ENCODE measurements around the gene SELENOM. TPM values are rescaled to one million over a fixed set of nuclear protein-coding genes. Genes with fewer than 3 reads are reported as not detected.
"Not testable (repeated sequence)": the region's sequence is repeated elsewhere in the genome, so short reads cannot be mapped to it uniquely, and the experiment has no call there.

Gene SELENOM
- total RNA-seq, 2 donors from 2014 or later = 453 to 1,695 TPM

DNA sequence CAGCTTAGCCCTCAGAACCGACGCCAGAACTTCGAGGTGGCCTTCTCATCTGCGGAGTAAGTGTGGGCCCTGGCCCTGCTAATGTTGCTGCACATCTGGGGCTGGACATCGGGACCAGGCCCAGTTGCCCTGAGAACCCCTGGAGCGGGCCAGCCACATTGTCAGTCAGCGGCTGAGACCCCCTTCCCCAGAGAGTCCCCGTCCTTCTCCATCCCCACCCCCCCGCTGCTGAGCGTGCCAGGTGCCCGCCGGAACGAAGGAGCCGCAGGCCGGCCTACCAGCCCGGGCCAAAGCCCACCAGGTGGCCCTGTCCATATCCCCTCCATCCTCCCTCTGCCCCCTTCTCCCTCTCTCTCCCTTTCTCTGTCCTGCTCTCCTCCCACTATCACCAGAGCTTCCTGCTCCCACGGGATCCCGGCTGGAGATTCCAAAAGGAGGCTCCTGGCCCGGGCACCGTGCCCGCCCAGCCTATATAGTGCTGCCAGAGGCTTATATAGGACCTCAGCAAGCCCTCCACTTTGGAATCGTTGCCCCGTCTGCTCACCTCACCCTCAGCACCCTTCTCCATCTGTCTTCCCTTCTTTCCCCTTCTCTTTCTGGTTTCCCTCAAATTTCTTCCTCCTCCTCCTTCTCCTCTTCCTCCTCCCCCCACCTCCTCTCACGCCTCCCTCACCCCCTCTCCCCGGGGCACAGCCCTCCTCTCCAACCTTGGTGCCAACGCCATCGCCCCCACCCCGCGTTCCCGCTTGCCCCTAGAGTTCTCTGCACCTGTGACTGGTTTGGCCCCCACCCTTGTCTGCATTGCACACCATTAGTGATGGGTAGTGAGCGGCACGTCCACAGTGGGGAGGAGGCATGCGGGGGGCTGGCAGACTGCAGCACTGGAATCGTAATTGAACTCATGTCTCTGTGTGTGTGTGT is 7.3 kb downstream of the SELENOM start:
- Histone ChIP-seq H3K4me1 (ENCODE audit: control insufficient read depth in 1 of 2, low read depth in 2 of 2) (peaks cover 52 to 92% of the 10 kb centered on the region in 2 donors), H3K27me3 (replicated peaks; ENCODE audit: insufficient read depth) (no peaks in the 10 kb centered on the region), H3K9me3 (no peaks in the 10 kb centered on the region), H3K4me3 (no peak overlapping the region), H3K27ac (peak overlapping the region; percentile 76 to 99), H3K36me3 (peaks cover 57% of the 10 kb centered on the region)
- DNase-seq (ENCODE audit: low spot score) (no peak), ATAC-seq (ENCODE audit: insufficient number of reproducible peaks, low FRiP score, low read depth) (no peak)
- TF ChIP-seq, protein P1, sequence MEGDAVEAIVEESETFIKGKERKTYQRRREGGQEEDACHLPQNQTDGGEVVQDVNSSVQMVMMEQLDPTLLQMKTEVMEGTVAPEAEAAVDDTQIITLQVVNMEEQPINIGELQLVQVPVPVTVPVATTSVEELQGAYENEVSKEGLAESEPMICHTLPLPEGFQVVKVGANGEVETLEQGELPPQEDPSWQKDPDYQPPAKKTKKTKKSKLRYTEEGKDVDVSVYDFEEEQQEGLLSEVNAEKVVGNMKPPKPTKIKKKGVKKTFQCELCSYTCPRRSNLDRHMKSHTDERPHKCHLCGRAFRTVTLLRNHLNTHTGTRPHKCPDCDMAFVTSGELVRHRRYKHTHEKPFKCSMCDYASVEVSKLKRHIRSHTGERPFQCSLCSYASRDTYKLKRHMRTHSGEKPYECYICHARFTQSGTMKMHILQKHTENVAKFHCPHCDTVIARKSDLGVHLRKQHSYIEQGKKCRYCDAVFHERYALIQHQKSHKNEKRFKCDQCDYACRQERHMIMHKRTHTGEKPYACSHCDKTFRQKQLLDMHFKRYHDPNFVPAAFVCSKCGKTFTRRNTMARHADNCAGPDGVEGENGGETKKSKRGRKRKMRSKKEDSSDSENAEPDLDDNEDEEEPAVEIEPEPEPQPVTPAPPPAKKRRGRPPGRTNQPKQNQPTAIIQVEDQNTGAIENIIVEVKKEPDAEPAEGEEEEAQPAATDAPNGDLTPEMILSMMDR (IDR thresholded peaks at IDR 0.05) = no peak

DNA sequence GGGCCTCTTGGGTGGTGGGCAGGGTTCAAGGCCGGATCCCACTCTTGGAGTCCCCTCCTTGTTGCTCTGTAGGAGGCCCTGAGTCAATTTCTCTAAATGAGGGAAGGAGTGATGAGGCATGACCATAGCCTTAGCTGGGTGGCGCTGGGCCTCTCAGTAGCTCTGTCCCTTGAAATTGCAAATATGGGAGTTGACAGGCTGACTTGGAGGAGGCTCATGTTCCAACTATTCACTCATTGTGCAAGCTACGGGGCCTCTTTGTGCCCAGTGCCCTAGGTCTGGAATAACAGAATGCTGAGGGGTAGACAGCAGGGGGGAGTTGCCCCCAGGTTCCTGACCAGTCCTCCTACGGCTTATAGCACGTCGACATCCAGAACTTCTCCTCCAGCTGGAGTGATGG is 8.0 kb downstream of the SELENOM start:
- H3K27me3 ChIP-seq (replicated peaks; ENCODE audit: insufficient read depth) = no peaks in the 10 kb centered on the region
- TF ChIP-seq, protein P1 (IDR thresholded peaks at IDR 0.05) = no peak
- H3K9me3 ChIP-seq = no peaks in the 10 kb centered on the region
- ATAC-seq (ENCODE audit: insufficient number of reproducible peaks, low FRiP score, low read depth) (peak; percentile 2), DNase-seq (ENCODE audit: low spot score) (no peak)
- peaks cover 63% of the 10 kb centered on the region for H3K36me3 ChIP-seq
- peaks cover 48 to 95% of the 10 kb centered on the region in 2 donors for H3K4me1 ChIP-seq (ENCODE audit: control insufficient read depth in 1 of 2, low read depth in 2 of 2)
- H3K4me3 ChIP-seq = no peak overlapping the region
- peak overlapping the region; percentile 76 to 99 for H3K27ac ChIP-seq

DNA sequence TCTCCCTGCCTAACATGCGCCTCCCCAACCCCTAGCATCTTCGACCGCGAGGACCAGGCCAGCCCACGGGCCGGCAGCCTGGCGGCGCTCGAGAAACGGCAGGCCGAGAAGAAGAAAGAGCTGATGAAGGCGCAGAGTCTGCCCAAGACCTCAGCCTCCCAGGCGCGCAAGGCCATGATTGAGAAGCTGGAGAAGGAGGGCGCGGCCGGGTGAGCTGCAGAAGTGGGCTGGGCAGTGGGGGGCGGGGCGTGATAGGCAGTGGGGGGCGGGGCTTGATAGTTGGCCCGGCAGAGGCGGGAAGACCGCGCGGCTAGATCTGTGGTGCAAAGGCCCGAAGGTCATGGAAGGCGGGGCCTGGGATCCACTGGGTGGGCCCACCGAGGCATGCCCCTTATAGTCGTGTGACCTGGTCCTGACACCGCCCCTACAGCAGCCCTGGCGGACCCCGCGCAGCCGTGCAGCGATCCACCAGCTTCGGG is 8.7 kb downstream of the SELENOM start:
- DNase-seq (ENCODE audit: low spot score) (no peak), ATAC-seq (ENCODE audit: insufficient number of reproducible peaks, low FRiP score, low read depth) (no peak)
- no peaks in the 10 kb centered on the region for H3K27me3 ChIP-seq (replicated peaks; ENCODE audit: insufficient read depth)
- TF ChIP-seq, protein P1 (IDR thresholded peaks at IDR 0.05) = no peak
- H3K9me3 ChIP-seq = no peaks in the 10 kb centered on the region
- H3K27ac ChIP-seq = peak overlapping the region; percentile 76 to 99
- peaks cover 69% of the 10 kb centered on the region for H3K36me3 ChIP-seq
- H3K4me1 ChIP-seq (ENCODE audit: control insufficient read depth in 1 of 2, low read depth in 2 of 2) = peaks cover 51 to 95% of the 10 kb centered on the region in 2 donors
- no peak overlapping the region for H3K4me3 ChIP-seq

DNA sequence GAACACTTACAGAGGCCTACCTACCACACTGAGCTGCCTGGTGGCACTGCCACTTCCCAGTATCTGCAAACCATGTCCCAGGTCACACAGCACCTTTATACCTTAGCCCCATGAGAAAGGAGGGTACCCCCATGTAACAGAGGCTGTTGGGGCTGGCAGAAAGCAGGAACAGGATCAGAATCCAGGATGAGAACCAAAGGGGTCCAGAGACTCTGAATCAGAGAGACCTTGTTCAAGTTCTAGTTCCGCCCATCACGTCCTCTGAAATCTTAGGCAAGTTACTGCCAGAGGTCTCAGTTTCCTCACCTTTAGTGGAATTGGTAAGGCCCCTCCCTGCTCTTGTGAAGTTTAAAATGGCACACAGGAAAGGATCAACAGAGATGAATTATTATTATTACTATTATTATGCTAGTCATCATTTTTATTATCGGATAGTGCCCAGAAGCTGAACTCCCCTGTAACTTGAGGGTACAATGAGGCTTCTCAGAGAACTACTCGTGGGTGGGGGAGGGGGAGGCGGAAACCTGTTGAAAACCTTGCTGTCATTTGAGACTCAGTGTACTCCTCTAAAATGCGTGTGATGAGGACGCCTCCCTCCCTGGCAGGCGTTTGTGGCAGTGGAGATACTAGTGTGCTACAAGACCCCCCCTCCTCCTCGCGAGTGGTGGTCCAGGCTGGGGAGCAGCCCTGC is 9.3 kb downstream of the SELENOM start:
- H3K9me3 ChIP-seq = no peaks in the 10 kb centered on the region
- H3K36me3 ChIP-seq = peaks cover 74% of the 10 kb centered on the region
- no peaks in the 10 kb centered on the region for H3K27me3 ChIP-seq (replicated peaks; ENCODE audit: insufficient read depth)
- H3K4me1 ChIP-seq (ENCODE audit: control insufficient read depth in 1 of 2, low read depth in 2 of 2) = peaks cover 50 to 95% of the 10 kb centered on the region in 2 donors
- H3K27ac ChIP-seq = peak overlapping the region; percentile 76 to 99
- DNase-seq (ENCODE audit: low spot score) (no peak), ATAC-seq (ENCODE audit: insufficient number of reproducible peaks, low FRiP score, low read depth) (no peak)
- H3K4me3 ChIP-seq = no peak overlapping the region
- TF ChIP-seq, protein P1 (IDR thresholded peaks at IDR 0.05) = no peak

DNA sequence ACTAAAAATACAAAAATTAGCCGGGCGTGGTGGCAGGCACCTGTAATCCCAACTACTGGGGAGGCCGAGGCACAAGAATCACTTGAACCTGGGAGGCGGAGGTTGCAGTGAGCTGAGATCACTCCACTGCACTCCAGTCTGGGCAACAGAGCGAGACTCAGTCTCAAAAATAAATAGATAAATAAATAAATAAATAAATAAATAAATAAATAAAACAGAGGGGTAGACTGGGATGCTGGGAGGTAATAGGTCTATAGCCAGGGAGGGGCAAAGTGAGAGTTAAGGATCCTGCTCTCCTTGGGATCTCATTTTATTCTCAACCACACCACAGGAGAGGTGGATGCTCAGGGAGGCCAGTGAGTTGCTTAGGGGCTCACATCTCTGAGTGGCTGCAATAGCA is 9.8 kb downstream of the SELENOM start:
- H3K4me3 ChIP-seq; ATAC-seq (ENCODE audit: insufficient number of reproducible peaks, low FRiP score, low read depth); H3K9me3 ChIP-seq; H3K27me3 ChIP-seq (replicated peaks; ENCODE audit: insufficient read depth); DNase-seq (ENCODE audit: low spot score): not testable (repeated sequence)
- Histone ChIP-seq H3K4me1 (ENCODE audit: control insufficient read depth in 1 of 2, low read depth in 2 of 2) (peaks cover 47 to 95% of the 10 kb centered on the region in 2 donors), H3K36me3 (peaks cover 74% of the 10 kb centered on the region), H3K27ac (peak overlapping the region; percentile 76 to 99)
